HepG2 (cell line): ENCODE data around the gene MARCHF6. TPM values are rescaled to one million over a fixed set of nuclear protein-coding genes. Genes with fewer than 3 reads are reported as not detected.
"Not testable (repeated sequence)": the region's sequence is repeated elsewhere in the genome, so short reads cannot be mapped to it uniquely, and the experiment has no call there.

Source experiments
- ATAC-seq: fragments of 200-7000 bp; cut with Tn5 transposase; 3 replicates; pipeline ENCODE4 v1.9.1; 2020; ENCODE audit warnings: mild to moderate bottlenecking, moderate library complexity
- BruUV-seq: library from RNA; stranded (reverse); fragments of 400-500 nt; replicated peaks from 2 replicates; lab custom pipeline; 2021; lab: Mats Ljungman, UMichigan
- CTCF ChIA-PET: fragments of 300-600 bp; formaldehyde crosslinking; extraction: SDS; loops from one replicate; lab custom pipeline; 2021; ENCODE audit warnings: low total read pairs, inconsistent platforms, low intra/inter-chr PET ratio; lab: Yijun Ruan, JAX
- POLR2A ChIA-PET: fragments of 350-600 bp; sonication (Branson Sonifier 250); formaldehyde crosslinking; loops from one replicate; lab custom pipeline; 2020; ENCODE audit warnings: antibody characterized with exemption, inconsistent platforms; lab: Yijun Ruan, JAX
- DNase-seq: peaks from one replicate; pipeline ENCODE4 v3.0.0-alpha.2; 2015; ENCODE audit warnings: low spot score
- FAIRE-seq: peaks from 3 replicates; lab custom pipeline; 2011; peaks lifted over from hg19 to GRCh38; lab: Jason Lieb, UNC
- H2AFZ ChIP-seq: one replicate; pipeline ENCODE4 v1.6.1; 2011; ENCODE audit warnings: low read length, inconsistent platforms
- H3K27ac ChIP-seq: fragments of 300-600 bp; 3 replicates; pipeline ENCODE4 v1.8.0; 2011; ENCODE audit warnings: mixed run types, mild to moderate bottlenecking, mixed read lengths, low read length, inconsistent platforms; ENCODE audit not compliant: insufficient read depth; ENCODE audit errors: extremely low read length
- H3K27me3 ChIP-seq, 2 experiments: fragments of 200-600 bp in 1 of 2; 2 replicates in 1 of 2; 3 replicates in 1 of 2; pipeline versions ENCODE4 v1.6.0 to v1.8.0; 2011; ENCODE audit warnings: low read length in 2 of 2, mild to moderate bottlenecking in 2 of 2, moderate library complexity in 2 of 2, inconsistent platforms in 1 of 2; ENCODE audit not compliant: insufficient read depth in 2 of 2, control insufficient read depth in 1 of 2
- H3K36me3 ChIP-seq, 2 experiments: fragments of 200-600 bp in 1 of 2; replicated peaks in 1 of 2; 2 replicates in 1 of 2; 3 replicates in 1 of 2; pipeline versions ENCODE4 v1.5.1 to v1.8.0; 2011; ENCODE audit warnings: low read length in 2 of 2, inconsistent platforms in 1 of 2; ENCODE audit not compliant: insufficient read depth in 2 of 2, control insufficient read depth in 1 of 2
- H3K4me1 ChIP-seq: 2 replicates; pipeline ENCODE4 v1.5.1; 2012; ENCODE audit warnings: low read length, inconsistent platforms; ENCODE audit not compliant: insufficient read depth
- H3K4me2 ChIP-seq: 2 replicates; pipeline ENCODE4 v1.6.0; 2011; ENCODE audit warnings: low read depth, low read length, inconsistent platforms
- H3K4me3 ChIP-seq, 3 experiments: fragments of 200-600 bp in 1 of 3; sonication (generic), shearing (Covaris generic) in 1 of 3; replicated peaks in 1 of 3; 2 replicates each; pipeline ENCODE4 v1.5.1; 2011 to 2016; ENCODE audit warnings: low read length in 3 of 3, inconsistent platforms in 2 of 3, low read depth in 2 of 3, mild to moderate bottlenecking in 2 of 3, control low read depth in 1 of 3, mixed read lengths in 1 of 3; ENCODE audit not compliant: insufficient read depth in 1 of 3
- H3K79me2 ChIP-seq: one replicate; pipeline ENCODE4 v1.6.1; 2011; ENCODE audit warnings: low read length, inconsistent platforms; ENCODE audit not compliant: insufficient read depth
- H3K9ac ChIP-seq: 2 replicates; pipeline ENCODE4 v1.6.0; 2011; ENCODE audit warnings: mild to moderate bottlenecking, low read depth, low read length, inconsistent platforms; ENCODE audit not compliant: insufficient read depth
- H3K9me3 ChIP-seq: 2 replicates; pipeline ENCODE4 v1.5.1; 2012; ENCODE audit warnings: mild to moderate bottlenecking, low read length
- H4K20me1 ChIP-seq: 2 replicates; pipeline ENCODE4 v1.6.0; 2011; ENCODE audit warnings: inconsistent platforms, mild to moderate bottlenecking, low read length, moderate library complexity; ENCODE audit not compliant: insufficient read depth
- ESRRA ChIP-seq: sonication (generic); formaldehyde crosslinking; IDR thresholded peaks from 2 replicates; pipeline ENCODE4 v1.5.1; 2020; ENCODE audit warnings: mild to moderate bottlenecking, low read depth, missing genetic modification reagents
- KMT2A ChIP-seq: sonication (generic); formaldehyde crosslinking; IDR thresholded peaks from 2 replicates; pipeline ENCODE4 v1.4.0; 2020; ENCODE audit warnings: missing genetic modification reagents
- MAZ ChIP-seq, 2 experiments: sonication (generic) in 1 of 2; formaldehyde crosslinking in 1 of 2; IDR thresholded peaks; 2 replicates each; pipeline versions ENCODE4 v1.5.0 to v1.6.1; 2012 to 2020; ENCODE audit warnings: low read depth in 2 of 2, mild to moderate bottlenecking in 2 of 2, borderline replicate concordance in 1 of 2, improper control_type of control experiment in 1 of 2, low read length in 1 of 2, missing genetic modification reagents in 1 of 2, moderate library complexity in 1 of 2
- MYC ChIP-seq: sonication (generic); formaldehyde crosslinking; IDR thresholded peaks from 2 replicates; pipeline ENCODE4 v1.9.0; 2021; ENCODE audit warnings: missing genetic modification reagents, borderline replicate concordance
- NKX3-1 ChIP-seq: sonication (generic); formaldehyde crosslinking; IDR thresholded peaks from 2 replicates; pipeline ENCODE4 v1.5.0; 2020; ENCODE audit warnings: missing genetic modification reagents
- NR2C2 ChIP-seq: sonication (generic); formaldehyde crosslinking; IDR thresholded peaks from 2 replicates; pipeline ENCODE4 v1.4.0; 2020; ENCODE audit warnings: missing genetic modification reagents, mild to moderate bottlenecking, moderate library complexity, borderline replicate concordance
- SMAD3 ChIP-seq: sonication (generic); formaldehyde crosslinking; IDR thresholded peaks from 2 replicates; pipeline ENCODE4 v1.4.0; 2020; ENCODE audit warnings: missing genetic modification reagents
- WGBS: methylation state at CpG from one replicate; pipeline ENCODE4 v1.1.6; 2017; ENCODE audit warnings: low lambda C conversion rate; 5-methylcytosine and 5-hydroxymethylcytosine counted together
- in situ Hi-C: cut with HindIII; loops from 2 replicates; pipeline ENCODE4 v1.10.0; 2017; ENCODE audit warnings: low pct_unique_long_range_greater_than_20kb; ENCODE audit not compliant: extremely low pct_ligation_motif_present
- intact Hi-C: fragments of 100-400 bp; cut with micrococcal nuclease; formaldehyde crosslinking; loops from one replicate; pipeline ENCODE4 v1.10.0; 2022; ENCODE audit not compliant: unreplicated experiment
- polyA plus RNA-seq, 8 experiments: library from polyadenylated mRNA; depleted of rRNA in 3 of 8; stranded (reverse) in 7 of 8; unstranded in 1 of 8; fragments of >200 nt; fragmentation: Illumina TruSeq in 4 of 8; extraction: Trizol in 4 of 8; gene quantifications; 2 replicates each; pipeline versions ENCODE4 v1.2.1 to v1.2.3, GENCODE V29; 2011 to 2016; ENCODE audit warnings: low read depth in 4 of 8, missing spikeins in 1 of 8, mixed read lengths in 1 of 8; ENCODE audit not compliant: insufficient read depth in 1 of 8
- total RNA-seq, 5 experiments: library from RNA; depleted of rRNA; stranded (reverse); fragments of >200 nt; fragmentation: Illumina TruSeq; extraction: Trizol; gene quantifications; 2 replicates each; pipeline ENCODE4 v1.2.3, GENCODE V29; 2016; ENCODE audit warnings: low read depth in 1 of 5

MARCHF6 gene
- total and polyA plus RNA-seq, 2 of the 13 experiments (the other 11 are each of a cell fraction or from before 2014, with no cell fraction given): 48.6 to 107 TPM

GRCh38 chr5:10310835-10311570 is 42.5 kb upstream of the MARCHF6 start:
- DNase-seq, BruUV-seq, H2AFZ ChIP-seq, in situ Hi-C loops, H3K27me3 ChIP-seq, H3K9me3 ChIP-seq, intact Hi-C loops, H3K9ac ChIP-seq, H3K4me3 ChIP-seq, FAIRE-seq, H4K20me1 ChIP-seq, H3K79me2 ChIP-seq, H3K4me2 ChIP-seq, H3K36me3 ChIP-seq, CTCF ChIA-PET, H3K27ac ChIP-seq, ATAC-seq: not testable (repeated sequence)
- WGBS: 53% methylated on average over 8 of the region's 8 CpGs
- POLR2A ChIA-PET: interaction anchor here (1.6 kb wide), 1 partner anchor 42 kb away, joined by 7 read pairs; the partner anchor contains the start of gene MARCHF6
- H3K4me1 ChIP-seq: peaks cover 34% of the 10 kb centered on the region

GRCh38 chr5:10311595-10312425 is 41.7 kb upstream of the MARCHF6 start:
- Histone ChIP-seq H4K20me1 (no peaks in the 10 kb centered on the region), H3K4me1 (peaks cover 26% of the 10 kb centered on the region), H3K9ac (no peak overlapping the region), H3K36me3 (no peaks in the 10 kb centered on the region), H3K4me3 (no peak overlapping the region), H3K9me3 (no peaks in the 10 kb centered on the region), H3K27me3 (peaks cover 0 to 3% of the 10 kb centered on the region in 2 experiments; a peak in 2 of 5 replicates), H3K27ac (no peak overlapping the region), H3K79me2 (peaks cover under 1% of the 10 kb centered on the region), H2AFZ (no peak overlapping the region), H3K4me2 (no peak overlapping the region)
- no TSS peak for BruUV-seq
- no peak for TF ChIP-seq MYC
- no peak for TF ChIP-seq NKX3-1 (CRISPR knock-in tag)
- no peak for TF ChIP-seq ESRRA (CRISPR knock-in tag)
- no peak for TF ChIP-seq SMAD3 (CRISPR knock-in tag)
- no peak for TF ChIP-seq KMT2A (CRISPR knock-in tag)
- no peak for TF ChIP-seq NR2C2 (CRISPR knock-in tag)
- no peak for TF ChIP-seq MAZ (IDR thresholded peaks at IDR 0.05; ENCODE audit: borderline replicate concordance, low read depth, low read length)
- no peak for TF ChIP-seq MAZ (CRISPR knock-in tag; IDR thresholded peaks at IDR 0.05; ENCODE audit: low read depth)
- 48% methylated on average over 10 of the region's 10 CpGs for WGBS
- ChIA-PET CTCF (no interaction called here), POLR2A (no interaction called here)
- no peak for FAIRE-seq
- in situ Hi-C loops: no loop called here
- intact Hi-C loops: no loop called here
- ATAC-seq: no peak
- DNase-seq: no peak
